Measurements from ENCODE around the gene PARD6B. TPM values are rescaled to one million over a fixed set of nuclear protein-coding genes. Genes with fewer than 3 reads are reported as not detected.
A peak's percentile ranks its signal among the peaks of the same experiment; 100 is the strongest.

Gene PARD6B
- total RNA-seq, 1 donor from 2014 or later = 45.7 TPM

- TF ChIP-seq CTCF (IDR thresholded peaks at IDR 0.05) (no peak), EZH2phosphoT487 (IDR thresholded peaks at IDR 0.05) (no peak), EZH2 (IDR thresholded peaks at IDR 0.05) (no peak)
- no peaks in the 10 kb centered on the region for H3K36me3 ChIP-seq
- H3K9me3 ChIP-seq (ENCODE audit: low read depth) = no peaks in the 10 kb centered on the region
- peaks cover 31% of the 10 kb centered on the region for H3F3A ChIP-seq (ENCODE audit: low read depth)
- H3K9ac ChIP-seq = no peak overlapping the region
- H2AFZ ChIP-seq (replicated peaks) = peak overlapping the region; percentile 15
- no peak for DNase-seq (ENCODE audit: low spot score)
- no peaks in the 10 kb centered on the region for H4K20me1 ChIP-seq (ENCODE audit: low read depth)
- H3K4me1 Mint-ChIP-seq = peaks cover 16% of the 10 kb centered on the region
- H3K9me3 Mint-ChIP-seq = no peaks in the 10 kb centered on the region
- peaks cover 6% of the 10 kb centered on the region for H3K27me3 Mint-ChIP-seq (ENCODE audit: insufficient read depth, low read depth)
- no peaks in the 10 kb centered on the region for H3K79me2 ChIP-seq (ENCODE audit: low read depth)
- no peak overlapping the region for H3K27ac ChIP-seq
- H3K4me3 ChIP-seq = no peak overlapping the region
- H3K27ac Mint-ChIP-seq = peak overlapping the region; percentile 51
- peaks cover 24% of the 10 kb centered on the region for H3K4me1 ChIP-seq
- no peak overlapping the region for H3K4me2 ChIP-seq
- no peak overlapping the region for H3K4me3 Mint-ChIP-seq
- no peaks in the 10 kb centered on the region for H3K27me3 ChIP-seq
- no peaks in the 10 kb centered on the region for H3K36me3 Mint-ChIP-seq
Observed at GRCh38 chr20:50722424-50723155, 8.8 kb upstream of the PARD6B start.

GRCh38 chr20:50723672-50724071 is 7.7 kb upstream of the PARD6B start:
- no peak overlapping the region for H3K9ac ChIP-seq
- Mint-ChIP-seq H3K4me1 (peaks cover 16% of the 10 kb centered on the region), H3K27me3 (ENCODE audit: insufficient read depth, low read depth) (peaks cover 6% of the 10 kb centered on the region), H3K27ac (no peak overlapping the region), H3K4me3 (no peak overlapping the region), H3K36me3 (no peaks in the 10 kb centered on the region), H3K9me3 (no peaks in the 10 kb centered on the region)
- H3K4me2 ChIP-seq = no peak overlapping the region
- no peak overlapping the region for H3K4me3 ChIP-seq
- H3K9me3 ChIP-seq (ENCODE audit: low read depth) = no peaks in the 10 kb centered on the region
- DNase-seq (ENCODE audit: low spot score) = no peak
- peak overlapping the region; percentile 89 for H3K27ac ChIP-seq
- no peaks in the 10 kb centered on the region for H4K20me1 ChIP-seq (ENCODE audit: low read depth)
- H3F3A ChIP-seq (ENCODE audit: low read depth) = peaks cover 31% of the 10 kb centered on the region
- TF ChIP-seq CTCF (IDR thresholded peaks at IDR 0.05) (no peak), EZH2phosphoT487 (IDR thresholded peaks at IDR 0.05) (no peak), EZH2 (IDR thresholded peaks at IDR 0.05) (no peak)
- H2AFZ ChIP-seq (replicated peaks) = no peak overlapping the region
- H3K4me1 ChIP-seq = peaks cover 18% of the 10 kb centered on the region
- no peaks in the 10 kb centered on the region for H3K79me2 ChIP-seq (ENCODE audit: low read depth)
- H3K36me3 ChIP-seq = no peaks in the 10 kb centered on the region
- no peaks in the 10 kb centered on the region for H3K27me3 ChIP-seq

- no peaks in the 10 kb centered on the region for H3K9me3 Mint-ChIP-seq
- TF ChIP-seq EZH2 (IDR thresholded peaks at IDR 0.05) (no peak), CTCF (IDR thresholded peaks at IDR 0.05) (no peak), EZH2phosphoT487 (IDR thresholded peaks at IDR 0.05) (no peak)
- H3K36me3 Mint-ChIP-seq = no peaks in the 10 kb centered on the region
- no peak overlapping the region for H3K27ac Mint-ChIP-seq
- Histone ChIP-seq H4K20me1 (ENCODE audit: low read depth) (no peaks in the 10 kb centered on the region), H3F3A (ENCODE audit: low read depth) (peaks cover 31% of the 10 kb centered on the region), H3K27me3 (no peaks in the 10 kb centered on the region), H3K9me3 (ENCODE audit: low read depth) (no peaks in the 10 kb centered on the region), H2AFZ (replicated peaks) (peak overlapping the region; percentile 94), H3K4me2 (peak overlapping the region; percentile 56), H3K36me3 (no peaks in the 10 kb centered on the region), H3K4me1 (peaks cover 17% of the 10 kb centered on the region), H3K27ac (peak overlapping the region; percentile 89), H3K79me2 (ENCODE audit: low read depth) (no peaks in the 10 kb centered on the region), H3K9ac (no peak overlapping the region), H3K4me3 (peak overlapping the region; percentile 18)
- peaks cover 20% of the 10 kb centered on the region for H3K4me1 Mint-ChIP-seq
- H3K4me3 Mint-ChIP-seq = no peak overlapping the region
- DNase-seq (ENCODE audit: low spot score) = no peak
- peaks cover 6% of the 10 kb centered on the region for H3K27me3 Mint-ChIP-seq (ENCODE audit: insufficient read depth, low read depth)
Observed at GRCh38 chr20:50724112-50724725, 7.2 kb upstream of the PARD6B start.
